GM19328 (cell line): ENCODE results near the gene YPEL5.
"Not testable (repeated sequence)": the region's sequence is repeated elsewhere in the genome, so short reads cannot be mapped to it uniquely, and the experiment has no call there.

ENCODE experiments used
- ATAC-seq: cut with Tn5 transposase; IDR thresholded peaks from one replicate; pipeline ENCODE4 v1.9.1; 2021; ENCODE audit warnings: mild to moderate bottlenecking, moderate library complexity; ENCODE audit not compliant: unreplicated experiment

YPEL5 gene

GRCh38 chr2:30146337-30147195 lies at the start of gene YPEL5:
Gene YPEL5 (plus strand): TSS chr2:30147007. CDS start chr2:30156652, 9,645 bp downstream.
- peak; percentile 94 for ATAC-seq

- no peak for ATAC-seq
Measured at GRCh38 chr2:30098266-30099005, 48.4 kb upstream of the YPEL5 start.

- ATAC-seq, result not testable (repeated sequence)
Measured at GRCh38 chr2:30099366-30099765, 47.4 kb upstream of the YPEL5 start.

DNA sequence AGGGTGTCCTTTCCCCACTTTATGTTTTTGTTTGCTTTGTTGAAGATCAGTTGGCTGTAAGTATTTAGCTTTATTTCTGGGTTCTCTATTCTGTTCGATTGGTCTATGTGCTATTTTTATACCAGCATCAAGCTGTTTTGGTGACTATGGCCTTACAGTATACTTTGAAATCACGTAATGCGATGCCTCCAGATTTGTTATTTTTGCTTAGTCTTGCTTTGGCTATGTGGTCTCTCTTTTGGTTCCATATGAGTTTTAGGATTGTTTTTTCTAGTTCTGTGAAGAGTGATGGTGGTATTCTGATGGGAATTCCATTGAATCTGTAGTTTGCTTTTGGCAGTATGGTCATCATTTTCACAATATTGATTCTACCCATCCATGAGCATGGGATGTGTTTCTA lies 46.1 kb upstream of the YPEL5 start:
- ATAC-seq, result not testable (repeated sequence)

GRCh38 chr2:30104307-30104706 lies 42.5 kb upstream of the YPEL5 start:
- ATAC-seq, result no peak

GRCh38 chr2:30105556-30105955 lies 41.3 kb upstream of the YPEL5 start:
- ATAC-seq, result no peak

- ATAC-seq, result no peak
Measured at GRCh38 chr2:30106543-30106942, 40.3 kb upstream of the YPEL5 start.

DNA sequence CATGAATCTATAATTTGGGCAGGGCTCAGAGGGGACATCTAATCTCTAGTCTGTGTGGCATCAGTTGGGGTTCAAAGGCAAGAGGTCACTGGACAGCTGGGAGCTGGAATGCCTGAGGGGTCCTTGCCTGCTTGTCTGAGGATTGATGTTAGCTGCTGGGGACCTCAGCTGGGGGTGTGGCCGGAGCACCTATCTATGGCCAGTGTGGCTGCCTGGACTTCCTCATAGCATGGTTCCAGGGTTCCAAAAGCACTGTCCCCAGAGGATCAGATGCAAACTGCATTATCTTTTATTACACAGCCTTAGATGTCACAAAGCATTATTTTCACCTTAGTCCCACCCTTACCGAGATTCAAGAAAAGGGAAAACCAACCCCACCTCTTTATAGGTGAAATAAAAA lies 38.6 kb upstream of the YPEL5 start:
- ATAC-seq, result no peak

- ATAC-seq, result no peak
Measured at GRCh38 chr2:30108851-30109250, 38.0 kb upstream of the YPEL5 start.

- ATAC-seq, result no peak
Measured at GRCh38 chr2:30109856-30110255, 37.0 kb upstream of the YPEL5 start.

- ATAC-seq, result no peak
Measured at GRCh38 chr2:30110773-30111172, 36.0 kb upstream of the YPEL5 start.

DNA sequence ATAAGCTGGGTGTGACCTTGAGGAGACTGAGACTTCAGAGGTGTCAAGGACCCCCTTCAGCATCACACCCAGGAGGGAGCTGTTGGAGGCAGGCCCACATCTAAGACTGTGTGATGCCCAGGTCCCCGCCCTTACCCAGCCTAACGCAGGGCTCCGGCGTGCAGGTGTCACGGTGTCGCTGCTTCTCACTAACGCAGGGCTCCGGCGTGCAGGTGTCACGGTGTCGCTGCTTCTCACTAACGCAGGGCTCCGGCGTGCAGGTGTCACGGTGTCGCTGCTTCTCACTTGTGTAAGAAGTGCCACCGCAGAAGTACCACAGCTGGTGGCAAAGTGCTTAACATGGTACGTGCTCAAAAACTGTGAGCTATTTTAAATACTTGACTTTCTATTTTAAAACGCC lies 35.6 kb upstream of the YPEL5 start:
- not testable (repeated sequence) for ATAC-seq

GRCh38 chr2:30112561-30112960 lies 34.2 kb upstream of the YPEL5 start:
- no peak for ATAC-seq

GRCh38 chr2:30113617-30114293 lies 33.1 kb upstream of the YPEL5 start:
- ATAC-seq, result no peak

DNA sequence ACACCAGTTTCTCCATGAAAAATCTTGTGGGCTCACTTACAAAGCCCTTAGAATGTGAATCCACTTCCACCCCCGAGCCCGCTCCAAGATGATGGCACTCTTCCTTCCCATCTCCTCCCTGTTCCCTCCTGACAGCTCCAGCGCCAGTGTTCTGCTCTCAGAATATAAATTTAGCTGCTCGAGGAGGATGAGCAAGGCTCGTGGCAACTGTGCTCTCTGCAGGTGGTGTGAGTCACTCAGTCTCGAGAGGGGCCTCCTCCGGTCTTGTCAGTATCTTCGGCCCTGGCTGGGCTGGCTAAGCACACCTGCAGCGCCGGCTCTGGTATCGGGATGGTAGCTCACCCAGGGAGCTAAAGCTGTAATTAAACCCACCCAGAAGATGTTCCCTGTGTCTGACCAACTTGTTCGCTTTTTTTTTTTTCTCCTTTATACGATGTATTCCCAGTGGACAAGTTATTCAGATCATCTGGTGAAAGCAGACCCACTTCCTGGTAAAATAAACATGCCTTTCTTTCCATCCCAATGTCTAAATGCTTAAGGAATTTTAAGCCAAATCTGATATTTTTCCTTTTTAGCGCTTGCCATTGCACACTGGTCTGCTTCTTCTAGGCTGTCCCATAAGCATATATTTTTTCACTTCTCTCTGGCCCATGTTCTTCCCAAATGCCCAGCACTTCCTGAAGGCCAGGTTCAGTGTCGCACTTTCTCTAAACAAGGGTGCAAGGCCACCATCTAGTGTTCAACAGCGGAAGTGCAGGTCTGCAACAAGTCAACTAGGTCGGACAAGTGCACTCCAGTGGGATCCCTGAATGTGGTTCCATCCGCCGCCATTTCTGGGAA lies 31.4 kb upstream of the YPEL5 start:
- no peak for ATAC-seq

DNA sequence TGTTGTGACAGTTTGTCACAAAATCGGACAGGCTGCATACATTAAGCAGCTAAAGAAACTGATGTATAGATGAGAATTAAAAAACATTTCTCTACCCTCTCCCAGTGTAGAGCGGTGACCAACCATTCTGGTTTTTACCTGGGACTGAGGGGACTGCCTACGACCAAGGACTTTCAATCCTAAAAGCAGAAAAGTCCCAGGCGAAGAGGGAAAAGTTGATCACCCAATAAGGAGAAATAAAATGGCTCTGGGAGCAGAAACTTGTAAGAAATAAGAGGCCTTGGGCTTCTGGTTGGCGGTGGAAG lies 30.9 kb upstream of the YPEL5 start:
- ATAC-seq, result no peak

GRCh38 chr2:30122362-30122761 lies 24.4 kb upstream of the YPEL5 start:
- no peak for ATAC-seq

DNA sequence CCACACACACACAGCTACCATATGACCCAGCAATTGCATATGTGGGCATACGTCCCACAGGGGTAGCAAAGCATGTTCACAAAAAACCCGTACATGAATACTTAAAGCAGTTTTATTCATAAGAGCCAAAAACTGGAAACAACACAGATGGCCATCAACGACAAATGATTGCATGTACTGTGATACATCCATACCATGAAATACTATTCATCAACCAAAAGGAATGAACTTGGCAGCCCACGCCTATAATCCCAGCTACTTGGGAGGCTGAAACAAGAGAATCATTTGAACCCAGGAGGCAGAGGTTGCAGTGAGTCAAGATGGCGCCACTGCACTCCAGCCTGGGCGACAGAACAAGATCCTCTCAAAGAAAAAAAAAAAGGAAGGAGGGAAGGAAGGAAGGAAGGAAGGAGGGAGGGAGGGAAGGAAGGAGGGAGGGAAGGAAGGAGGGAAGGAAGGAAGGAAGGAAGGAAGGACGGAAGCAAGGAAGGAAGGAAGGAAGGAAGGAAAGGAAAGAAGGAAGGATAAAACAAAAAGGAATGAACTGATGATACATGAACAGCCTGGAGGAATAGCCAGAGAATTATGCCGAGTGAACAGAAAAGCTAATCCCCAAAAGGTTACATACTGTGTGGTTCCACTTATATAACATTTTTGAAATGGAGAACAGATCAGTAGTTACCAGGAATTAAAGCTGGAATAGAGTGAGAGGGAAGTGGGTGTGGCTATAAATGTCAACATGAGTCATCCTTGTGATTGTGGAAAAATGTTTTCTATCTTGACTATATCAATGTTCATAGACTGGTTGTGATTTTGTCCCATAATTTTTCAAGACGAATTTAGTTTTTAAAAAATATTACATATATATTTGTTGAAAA lies 19.6 kb upstream of the YPEL5 start:
- no peak for ATAC-seq

- ATAC-seq, result no peak
Measured at GRCh38 chr2:30134582-30134981, 12.2 kb upstream of the YPEL5 start.

DNA sequence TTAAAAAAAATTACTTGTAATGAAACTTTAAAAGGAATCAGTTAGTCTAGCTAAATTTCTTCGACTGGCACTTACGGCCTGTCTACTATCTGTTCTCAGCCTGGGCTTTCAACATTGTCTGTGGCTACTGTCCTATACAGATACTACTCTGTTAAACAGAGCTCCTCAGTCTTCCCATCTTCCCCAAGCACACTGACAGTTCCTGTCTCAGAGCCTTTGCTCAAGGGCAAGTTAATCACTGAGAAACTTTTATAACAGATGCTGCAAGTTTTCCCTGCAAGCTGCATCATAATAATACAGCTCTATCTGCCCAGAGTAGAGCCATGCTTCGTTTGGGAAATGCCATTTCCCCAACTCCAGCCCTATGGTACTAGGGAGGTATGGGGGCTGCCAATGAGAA lies 11.3 kb upstream of the YPEL5 start:
- no peak for ATAC-seq
